PFSK-1 (cell line): ENCODE measurements around the gene RAP1GAP.

Experiments
- POLR2AphosphoS5 ChIP-seq: IDR thresholded peaks from 2 replicates; pipeline ENCODE4 v1.6.1; 2012; ENCODE audit warnings: low read depth, mild to moderate bottlenecking, control low read depth, low read length, moderate library complexity
- SIN3A ChIP-seq: IDR thresholded peaks from 2 replicates; pipeline ENCODE4 v1.6.1; 2012; ENCODE audit warnings: mild to moderate bottlenecking, low read length, moderate library complexity, borderline replicate concordance; ENCODE audit not compliant: insufficient read depth

- TF ChIP-seq POLR2AphosphoS5 (no peak), SIN3A (no peak)
Measured at GRCh38 chr1:21594501-21594900, 74.7 kb downstream of the RAP1GAP start.
